Mesothelial cell of epicardium (in vitro differentiated cells): ENCODE data around the gene PRUNE2. TPM values are rescaled to one million over a fixed set of nuclear protein-coding genes. Genes with fewer than 3 reads are reported as not detected.

Experiments
- DNase-seq, 2 experiments: peaks; one replicate each; pipeline ENCODE4 v3.0.0; 2021; ENCODE audit warnings: low spot score in 2 of 2; ENCODE audit not compliant: unreplicated experiment in 2 of 2
- H3K27ac Mint-ChIP-seq: 2 replicates; pipeline ENCODE4 v1.8.0; 2021; ENCODE audit warnings: mixed read lengths
- H3K27me3 Mint-ChIP-seq: 2 replicates; pipeline ENCODE4 v1.8.0; 2021; ENCODE audit warnings: low read depth, mixed read lengths
- H3K36me3 Mint-ChIP-seq: 2 replicates; pipeline ENCODE4 v1.8.0; 2021; ENCODE audit warnings: mixed read lengths
- H3K4me1 Mint-ChIP-seq: 2 replicates; pipeline ENCODE4 v1.8.0; 2021; ENCODE audit warnings: mixed read lengths
- H3K4me3 Mint-ChIP-seq: 2 replicates; pipeline ENCODE4 v1.8.0; 2021; ENCODE audit warnings: mild to moderate bottlenecking, moderate library complexity, mixed read lengths
- H3K9me3 Mint-ChIP-seq: 2 replicates; pipeline ENCODE4 v1.8.0; 2021; ENCODE audit warnings: mixed read lengths
- total RNA-seq: library from RNA; stranded (reverse); gene quantifications from 3 replicates; pipeline ENCODE4 v1.2.1, GENCODE V29; 2021
- TF ChIP-seq, protein P1 (sequence below): fragments of 200-600 bp; sonication (generic); IDR thresholded peaks from one replicate; pipeline ENCODE4 v1.5.0; 2021; ENCODE audit warnings: antibody characterized with exemption; ENCODE audit not compliant: unreplicated experiment

PRUNE2 gene
- total RNA-seq, 1 donor from 2014 or later: 3.4 TPM

GRCh38 chr9:76616780-76617179, 289.1 kb downstream of the PRUNE2 start:
- Mint-ChIP-seq H3K4me1 (peaks cover 3% of the 10 kb centered on the region), H3K36me3 (no peaks in the 10 kb centered on the region), H3K27me3 (no peaks in the 10 kb centered on the region), H3K27ac (no peak overlapping the region), H3K4me3 (no peak overlapping the region), H3K9me3 (no peaks in the 10 kb centered on the region)
- no peak for DNase-seq
- TF ChIP-seq, protein P1, sequence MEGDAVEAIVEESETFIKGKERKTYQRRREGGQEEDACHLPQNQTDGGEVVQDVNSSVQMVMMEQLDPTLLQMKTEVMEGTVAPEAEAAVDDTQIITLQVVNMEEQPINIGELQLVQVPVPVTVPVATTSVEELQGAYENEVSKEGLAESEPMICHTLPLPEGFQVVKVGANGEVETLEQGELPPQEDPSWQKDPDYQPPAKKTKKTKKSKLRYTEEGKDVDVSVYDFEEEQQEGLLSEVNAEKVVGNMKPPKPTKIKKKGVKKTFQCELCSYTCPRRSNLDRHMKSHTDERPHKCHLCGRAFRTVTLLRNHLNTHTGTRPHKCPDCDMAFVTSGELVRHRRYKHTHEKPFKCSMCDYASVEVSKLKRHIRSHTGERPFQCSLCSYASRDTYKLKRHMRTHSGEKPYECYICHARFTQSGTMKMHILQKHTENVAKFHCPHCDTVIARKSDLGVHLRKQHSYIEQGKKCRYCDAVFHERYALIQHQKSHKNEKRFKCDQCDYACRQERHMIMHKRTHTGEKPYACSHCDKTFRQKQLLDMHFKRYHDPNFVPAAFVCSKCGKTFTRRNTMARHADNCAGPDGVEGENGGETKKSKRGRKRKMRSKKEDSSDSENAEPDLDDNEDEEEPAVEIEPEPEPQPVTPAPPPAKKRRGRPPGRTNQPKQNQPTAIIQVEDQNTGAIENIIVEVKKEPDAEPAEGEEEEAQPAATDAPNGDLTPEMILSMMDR: no peak

- H3K36me3 Mint-ChIP-seq: no peaks in the 10 kb centered on the region
- peaks cover 3% of the 10 kb centered on the region for H3K4me1 Mint-ChIP-seq
- no peaks in the 10 kb centered on the region for H3K27me3 Mint-ChIP-seq
- no peaks in the 10 kb centered on the region for H3K9me3 Mint-ChIP-seq
- no peak overlapping the region for H3K4me3 Mint-ChIP-seq
- H3K27ac Mint-ChIP-seq: no peak overlapping the region
- TF ChIP-seq, protein P1: no peak
- DNase-seq: no peak
These were observed 290.7 kb downstream of the PRUNE2 start for GRCh38 chr9:76615177-76615603.

DNA sequence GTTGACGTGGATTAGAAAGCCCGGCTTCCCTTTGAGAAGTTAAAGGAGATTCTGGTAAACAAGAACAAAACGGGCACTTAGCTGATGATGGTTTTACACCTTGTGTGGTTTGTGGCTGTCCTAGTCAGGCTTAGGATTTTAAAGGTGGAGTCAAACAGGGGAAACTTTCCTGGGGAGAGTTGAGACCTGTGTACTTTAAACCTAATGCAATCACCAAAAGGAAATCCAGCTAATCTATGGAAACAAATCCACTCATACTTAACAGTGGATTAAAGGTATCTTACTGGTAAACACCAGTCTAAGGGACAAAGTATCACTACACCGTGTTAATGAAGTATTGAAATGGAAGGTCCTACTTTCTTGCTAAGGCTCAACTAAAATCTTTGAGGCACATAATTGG, 291.9 kb downstream of the PRUNE2 start:
- TF ChIP-seq, protein P1: no peak
- DNase-seq: no peak
- Mint-ChIP-seq H3K36me3 (no peaks in the 10 kb centered on the region), H3K27me3 (peaks cover 4% of the 10 kb centered on the region), H3K4me1 (peaks cover 3% of the 10 kb centered on the region), H3K27ac (no peak overlapping the region), H3K4me3 (no peak overlapping the region), H3K9me3 (no peaks in the 10 kb centered on the region)

GRCh38 chr9:76613150-76613781, 292.6 kb downstream of the PRUNE2 start:
- H3K4me3 Mint-ChIP-seq: no peak overlapping the region
- no peak overlapping the region for H3K27ac Mint-ChIP-seq
- H3K27me3 Mint-ChIP-seq: peaks cover 7% of the 10 kb centered on the region
- H3K9me3 Mint-ChIP-seq: no peaks in the 10 kb centered on the region
- peaks cover 3% of the 10 kb centered on the region for H3K4me1 Mint-ChIP-seq
- no peaks in the 10 kb centered on the region for H3K36me3 Mint-ChIP-seq
- TF ChIP-seq, protein P1: no peak
- DNase-seq: no peak

DNA sequence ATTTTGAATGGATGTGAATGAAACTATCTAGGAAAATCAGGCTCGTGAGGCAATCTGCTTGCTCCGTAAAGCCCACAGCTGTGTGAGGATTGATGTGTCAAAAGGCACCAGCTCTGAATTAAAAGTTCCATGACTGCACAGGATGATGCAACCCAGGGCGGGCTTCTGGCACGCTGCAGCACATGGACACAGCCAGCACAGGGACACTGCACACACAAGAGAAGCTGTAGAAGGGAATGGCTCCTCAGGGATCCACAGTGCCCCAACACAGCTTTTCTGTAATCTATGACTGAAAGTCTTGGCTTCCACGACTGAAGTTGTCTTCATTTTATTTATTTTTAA, 295.9 kb downstream of the PRUNE2 start:
- Mint-ChIP-seq H3K36me3 (no peaks in the 10 kb centered on the region), H3K27me3 (peaks cover 11% of the 10 kb centered on the region), H3K9me3 (no peaks in the 10 kb centered on the region), H3K4me3 (no peak overlapping the region), H3K27ac (no peak overlapping the region), H3K4me1 (peaks cover 2% of the 10 kb centered on the region)
- TF ChIP-seq, protein P1: no peak
- no peak for DNase-seq
